SU-DHL-6 (cell line): ENCODE measurements around the gene FATE1.

ENCODE experiments used
- H2AFZ ChIP-seq: fragments of 200-600 bp; sonication (generic); 2 replicates; pipeline ENCODE4 v1.6.1; 2014; ENCODE audit warnings: low read depth, mild to moderate bottlenecking, moderate library complexity, mixed read lengths, antibody characterized with exemption, low read length; ENCODE audit not compliant: severe bottlenecking
- H3F3A ChIP-seq: fragments of 200-600 bp; shearing (Covaris generic); 2 replicates; pipeline ENCODE4 v1.6.0; 2016; ENCODE audit warnings: antibody characterized with exemption, mild to moderate bottlenecking; ENCODE audit not compliant: insufficient read depth
- H3K27ac ChIP-seq: fragments of 200-600 bp; sonication (generic); 2 replicates; pipeline ENCODE4 v1.5.1; 2016; ENCODE audit warnings: low read depth, mild to moderate bottlenecking, low read length, moderate library complexity, mixed read lengths
- H3K27me3 ChIP-seq: fragments of 200-600 bp; sonication (generic), shearing (Covaris generic); 2 replicates; pipeline ENCODE4 v1.6.0; 2014; ENCODE audit warnings: mild to moderate bottlenecking, low read length
- H3K36me3 ChIP-seq: fragments of 200-600 bp; sonication (generic); 2 replicates; pipeline ENCODE4 v1.6.1; 2014; ENCODE audit warnings: mild to moderate bottlenecking, low read length, mixed read lengths
- H3K4me2 ChIP-seq: fragments of 300-600, 200-600 bp; shearing (Covaris generic), sonication (generic); 2 replicates; pipeline ENCODE4 v1.6.0; 2014; ENCODE audit warnings: low read length, low read depth, mild to moderate bottlenecking; ENCODE audit not compliant: poor library complexity, severe bottlenecking
- H3K4me3 ChIP-seq: fragments of 200-600 bp; sonication (generic); 2 replicates; pipeline ENCODE4 v1.5.1; 2014; ENCODE audit warnings: antibody characterized with exemption, low read length, mild to moderate bottlenecking, mixed read lengths; ENCODE audit not compliant: insufficient read depth, poor library complexity, severe bottlenecking
- H3K79me2 ChIP-seq: fragments of 200-600 bp; sonication (generic); 2 replicates; pipeline ENCODE4 v1.6.1; 2014; ENCODE audit warnings: mild to moderate bottlenecking, low read length, moderate library complexity; ENCODE audit not compliant: insufficient read depth
- H3K9ac ChIP-seq: fragments of 200-600 bp; sonication (generic); 2 replicates; pipeline ENCODE4 v1.7.0; 2014; ENCODE audit warnings: mild to moderate bottlenecking, low read length
- H3K9me2 ChIP-seq: fragments of 200-600 bp; sonication (generic); replicated peaks from 2 replicates; pipeline ENCODE4 v1.6.1; 2014; ENCODE audit warnings: low read length; ENCODE audit not compliant: insufficient read depth
- H3K9me3 ChIP-seq: fragments of 200-600 bp; sonication (generic); 2 replicates; pipeline ENCODE4 v1.6.1; 2014; ENCODE audit warnings: low read length, mixed read lengths; ENCODE audit not compliant: insufficient read depth
- H4K20me1 ChIP-seq: fragments of 200-600 bp; sonication (generic); 2 replicates; pipeline ENCODE4 v1.6.1; 2014; ENCODE audit warnings: low read depth, mild to moderate bottlenecking, antibody characterized with exemption, low read length, moderate library complexity, mixed read lengths
- EZH2phosphoT487 ChIP-seq: fragments of 200-600 bp; sonication (generic), shearing (Covaris generic); conservative IDR thresholded peaks from 2 replicates; pipeline ENCODE4 v1.6.1; 2018; ENCODE audit warnings: mild to moderate bottlenecking, antibody characterized with exemption, low read length, moderate library complexity, mixed read lengths
- TF ChIP-seq, protein P1 (sequence below): fragments of 200-600 bp; sonication (generic); IDR thresholded peaks from one replicate; pipeline ENCODE4 v1.5.1; 2017; ENCODE audit warnings: antibody characterized with exemption, mild to moderate bottlenecking, low read length, moderate library complexity; ENCODE audit not compliant: insufficient read depth, poor library complexity, severe bottlenecking

The FATE1 gene

DNA sequence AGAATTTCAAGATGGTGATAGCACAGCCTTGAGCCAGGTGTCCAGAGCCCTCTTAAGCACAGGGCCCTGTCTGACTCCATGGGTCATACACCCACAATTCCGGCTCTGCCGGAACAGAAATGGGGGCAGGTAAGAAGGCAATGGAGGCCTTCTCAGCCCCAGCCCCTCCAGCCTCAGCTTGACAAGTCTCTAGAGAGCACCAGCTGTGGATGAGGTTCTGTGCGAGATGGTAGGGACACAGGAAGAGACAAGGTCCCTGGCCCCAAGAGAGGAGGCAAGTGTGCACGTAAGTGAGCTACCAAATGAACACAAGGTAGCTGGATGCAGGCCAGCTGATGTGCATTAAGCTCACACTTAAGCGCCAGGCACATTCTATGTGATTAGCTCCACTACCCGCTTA lies 23.0 kb upstream of the FATE1 start:
- H3K9ac ChIP-seq = no peak overlapping the region
- no peaks in the 10 kb centered on the region for H3F3A ChIP-seq
- H3K27me3 ChIP-seq = no peaks in the 10 kb centered on the region
- no peaks in the 10 kb centered on the region for H4K20me1 ChIP-seq
- TF ChIP-seq EZH2phosphoT487 = no peak
- TF ChIP-seq, protein P1, sequence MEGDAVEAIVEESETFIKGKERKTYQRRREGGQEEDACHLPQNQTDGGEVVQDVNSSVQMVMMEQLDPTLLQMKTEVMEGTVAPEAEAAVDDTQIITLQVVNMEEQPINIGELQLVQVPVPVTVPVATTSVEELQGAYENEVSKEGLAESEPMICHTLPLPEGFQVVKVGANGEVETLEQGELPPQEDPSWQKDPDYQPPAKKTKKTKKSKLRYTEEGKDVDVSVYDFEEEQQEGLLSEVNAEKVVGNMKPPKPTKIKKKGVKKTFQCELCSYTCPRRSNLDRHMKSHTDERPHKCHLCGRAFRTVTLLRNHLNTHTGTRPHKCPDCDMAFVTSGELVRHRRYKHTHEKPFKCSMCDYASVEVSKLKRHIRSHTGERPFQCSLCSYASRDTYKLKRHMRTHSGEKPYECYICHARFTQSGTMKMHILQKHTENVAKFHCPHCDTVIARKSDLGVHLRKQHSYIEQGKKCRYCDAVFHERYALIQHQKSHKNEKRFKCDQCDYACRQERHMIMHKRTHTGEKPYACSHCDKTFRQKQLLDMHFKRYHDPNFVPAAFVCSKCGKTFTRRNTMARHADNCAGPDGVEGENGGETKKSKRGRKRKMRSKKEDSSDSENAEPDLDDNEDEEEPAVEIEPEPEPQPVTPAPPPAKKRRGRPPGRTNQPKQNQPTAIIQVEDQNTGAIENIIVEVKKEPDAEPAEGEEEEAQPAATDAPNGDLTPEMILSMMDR = no peak
- no peak overlapping the region for H2AFZ ChIP-seq
- H3K4me3 ChIP-seq = no peak overlapping the region
- no peaks in the 10 kb centered on the region for H3K9me2 ChIP-seq
- H3K79me2 ChIP-seq = no peaks in the 10 kb centered on the region
- no peak overlapping the region for H3K4me2 ChIP-seq
- no peak overlapping the region for H3K27ac ChIP-seq
- no peaks in the 10 kb centered on the region for H3K36me3 ChIP-seq
- H3K9me3 ChIP-seq = no peaks in the 10 kb centered on the region

DNA sequence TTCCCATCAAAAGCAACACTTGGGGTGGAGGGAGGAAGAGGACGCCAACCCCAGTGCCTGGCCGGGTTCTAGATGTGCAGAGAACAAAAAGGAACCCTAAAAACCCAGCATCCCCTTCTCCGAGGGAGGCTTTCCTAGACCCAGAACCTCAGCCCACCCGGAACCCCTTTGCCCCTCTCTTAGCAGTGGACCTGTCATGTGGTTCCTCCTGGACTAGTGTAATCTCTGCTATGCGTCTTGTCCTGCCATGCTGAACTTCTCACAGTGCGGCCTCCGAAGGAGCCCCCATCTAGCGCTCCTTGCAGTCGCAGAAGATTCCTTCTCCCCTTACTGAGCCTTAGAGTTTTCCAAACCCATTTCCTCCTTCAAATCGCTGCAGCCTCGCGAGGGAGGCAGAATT lies 21.7 kb upstream of the FATE1 start:
- H3K27me3 ChIP-seq = no peaks in the 10 kb centered on the region

DNA sequence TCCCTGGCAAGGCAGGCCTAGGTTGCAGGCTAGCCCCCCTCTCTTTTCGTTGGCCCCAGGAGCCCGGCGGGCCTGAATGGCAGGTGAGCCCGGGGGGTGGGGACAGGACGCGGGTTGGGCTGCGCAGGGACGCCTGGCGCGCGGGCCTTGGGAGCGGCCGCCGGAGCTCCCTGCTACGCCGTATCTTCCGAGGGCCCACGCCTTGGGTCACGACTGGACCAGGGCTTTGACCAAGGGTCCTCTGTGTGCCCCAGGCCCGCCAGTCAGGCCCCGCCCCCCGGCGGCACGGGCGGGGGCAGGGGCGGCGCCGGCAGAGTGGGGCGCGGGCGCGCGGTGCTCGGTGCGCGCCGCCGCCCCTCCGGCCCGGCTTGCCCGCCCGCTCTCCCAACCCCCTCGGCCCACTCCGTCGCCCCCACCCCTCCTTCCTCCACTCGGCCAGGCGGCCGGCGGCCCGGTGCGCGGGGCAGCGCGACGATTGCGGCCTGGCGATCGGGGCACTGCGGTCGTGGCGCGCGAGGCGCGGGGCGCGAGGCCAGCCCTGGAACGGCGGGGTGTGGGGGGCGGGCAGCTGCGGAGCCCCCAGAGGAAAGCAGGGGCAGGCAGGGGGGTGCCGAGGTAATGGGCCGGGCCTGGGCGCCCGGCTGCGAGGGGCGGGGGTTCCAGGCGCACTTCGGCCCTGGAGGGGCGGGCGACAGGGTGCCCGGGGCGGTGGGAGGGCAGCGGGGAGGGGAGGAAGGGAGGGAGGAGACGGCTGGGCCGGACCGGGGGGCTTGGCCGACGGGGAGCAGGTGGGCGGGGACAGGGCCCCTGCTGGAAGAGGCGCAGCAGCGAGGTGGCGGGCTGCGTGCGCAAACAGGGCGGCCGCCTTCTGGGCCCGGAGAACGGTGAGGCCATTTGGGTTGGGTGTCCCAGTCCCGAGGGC lies 20.9 kb upstream of the FATE1 start, which contains the start of gene PRRG3:
Gene PRRG3, plus strand, starts transcription at position 798 of the 922 bp plus-strand sequence. CDS start 3,357 bp downstream, outside the sequence.
- no peaks in the 10 kb centered on the region for H3F3A ChIP-seq
- H3K27ac ChIP-seq = no peak within 1 kb of the TSS
- H2AFZ ChIP-seq = no peak within 1 kb of the TSS
- no peak within 1 kb of the TSS for H3K9ac ChIP-seq
- no peaks in the 10 kb centered on the region for H4K20me1 ChIP-seq
- H3K9me3 ChIP-seq = no peaks in the 10 kb centered on the region
- no peak for TF ChIP-seq EZH2phosphoT487
- TF ChIP-seq, protein P1 = no peak
- no peak within 1 kb of the TSS for H3K4me3 ChIP-seq
- H3K36me3 ChIP-seq = no peaks in the 10 kb centered on the region
- no peaks in the 10 kb centered on the region for H3K9me2 ChIP-seq
- H3K27me3 ChIP-seq = no peaks in the 10 kb centered on the region
- H3K4me2 ChIP-seq = no peak within 1 kb of the TSS
- H3K79me2 ChIP-seq = no peaks in the 10 kb centered on the region

More for the DNA sequence above, 21.7 kb upstream of the FATE1 start:
- Histone ChIP-seq H2AFZ (no peak overlapping the region), H3K9ac (no peak overlapping the region), H4K20me1 (no peaks in the 10 kb centered on the region), H3K4me3 (no peak overlapping the region), H3K36me3 (no peaks in the 10 kb centered on the region), H3K79me2 (no peaks in the 10 kb centered on the region), H3K4me2 (no peak overlapping the region), H3K9me3 (no peaks in the 10 kb centered on the region), H3K9me2 (no peaks in the 10 kb centered on the region), H3F3A (no peaks in the 10 kb centered on the region), H3K27ac (no peak overlapping the region)
- TF ChIP-seq, protein P1 = no peak
- no peak for TF ChIP-seq EZH2phosphoT487
